GM19455 (cell line): ENCODE measurements around the gene ACSF2.

ENCODE experiments used
- ATAC-seq: cut with Tn5 transposase; IDR thresholded peaks from one replicate; pipeline ENCODE4 v1.9.1; 2021; ENCODE audit not compliant: unreplicated experiment

Gene ACSF2

DNA sequence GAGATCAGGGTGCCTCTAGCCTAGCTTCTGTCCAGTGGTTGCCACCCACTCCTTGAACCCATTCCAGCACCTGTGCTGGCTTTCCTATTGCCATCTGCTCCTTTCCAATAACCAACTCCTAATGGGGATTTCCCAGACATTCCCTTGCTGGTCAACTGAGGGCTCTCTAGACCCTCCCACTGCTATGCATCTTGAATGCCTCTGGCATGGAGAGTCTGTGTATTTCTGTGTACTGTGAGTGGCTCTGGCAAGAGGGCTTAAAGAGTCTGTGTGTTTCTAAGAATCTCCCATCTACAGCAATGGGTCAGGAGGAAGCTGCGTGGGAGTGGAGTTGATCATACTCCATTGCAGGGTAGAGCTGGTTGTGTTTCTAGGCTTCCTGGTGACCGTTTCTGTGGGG is 95.5 kb downstream of the ACSF2 start:
- ATAC-seq = no peak

DNA sequence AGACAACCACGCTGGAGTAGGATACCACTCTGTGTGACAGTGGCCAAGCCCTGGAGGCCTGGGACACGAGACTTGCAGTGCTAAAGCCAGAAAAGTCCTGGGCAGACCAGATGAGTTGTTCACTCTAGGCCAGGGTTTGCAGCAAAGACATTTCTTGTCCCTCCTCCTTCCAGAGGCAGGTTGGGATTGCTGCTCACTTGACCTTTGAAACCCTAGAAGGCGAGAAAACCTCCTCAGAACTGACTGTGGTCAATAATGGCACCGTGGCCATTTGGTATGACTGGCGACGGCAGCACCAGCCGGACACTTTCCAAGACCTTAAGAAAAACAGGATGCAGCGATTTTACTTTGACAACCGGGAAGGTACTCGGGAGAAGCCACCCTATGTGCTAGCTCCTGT is 96.7 kb downstream of the ACSF2 start:
- ATAC-seq = no peak

DNA sequence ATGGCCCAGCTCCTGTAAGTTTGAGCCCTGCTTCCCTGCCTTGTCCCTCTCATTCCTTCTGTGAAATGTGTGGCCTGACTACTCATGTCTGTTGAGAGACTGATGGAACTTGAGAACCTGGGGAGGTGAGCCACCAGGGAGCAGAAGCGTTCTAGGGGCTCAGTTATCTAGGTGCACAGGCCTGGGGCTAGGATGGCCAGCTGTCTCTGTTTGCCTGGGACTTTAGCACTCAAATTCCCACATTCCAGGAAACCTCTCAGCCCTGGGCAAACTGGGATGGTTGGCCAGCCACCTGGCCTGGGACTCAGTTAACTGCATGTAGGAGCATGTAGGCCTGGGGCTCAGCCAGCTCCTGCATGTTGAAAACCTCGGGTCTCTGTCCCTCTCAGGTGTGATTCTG is 97.2 kb downstream of the ACSF2 start:
- no peak for ATAC-seq
